Measurements from ENCODE around the gene PLCD3. TPM values are rescaled to one million over a fixed set of nuclear protein-coding genes. Genes with fewer than 3 reads are reported as not detected.
A peak's percentile ranks its signal among the peaks of the same experiment; 100 is the strongest.

Gene PLCD3
- polyA plus RNA-seq (53.3 to 86.4 TPM (median 75.7 TPM) in 3 replicates), polyA minus RNA-seq (77.9 to 252 TPM (median 124 TPM) in 3 replicates)
- 27.6 TPM for polyA plus RNA-seq (2011; ENCODE audit: low read depth)
- 44.0 and 93.3 TPM in 2 replicates for polyA plus RNA-seq (2011; cell fraction: cytosol; rRNA removed)
- 46.4 and 64.5 TPM in 2 replicates for polyA plus RNA-seq (2011; cell fraction: nucleus; rRNA removed)
- polyA plus RNA-seq (2012; ENCODE audit: low replicate concordance): 32.9 and 85.2 TPM in 2 replicates
- 136 TPM for polyA minus RNA-seq (2011; cell fraction: cytosol; rRNA and poly(A)+ RNA removed)
- 45.5 and 47.5 TPM in 2 replicates for polyA minus RNA-seq (2011; cell fraction: nucleus; rRNA and poly(A)+ RNA removed)

GRCh38 chr17:45132320-45132571, at the start of gene PLCD3:
Gene PLCD3, minus strand, starts transcription at chr17:45132515. Its CDS starts 105 bp downstream, at chr17:45132410.
- H3K27ac ChIP-seq (ENCODE audit: control insufficient read depth, insufficient read depth, low read length): peak within 1 kb of the TSS; percentile 72
- H3K9me1 ChIP-seq (ENCODE audit: control insufficient read depth, extremely low read depth, insufficient read depth, low read length): no peaks in the 10 kb centered on the region
- dilution Hi-C loops (cut with MboI; ENCODE audit: extremely low pct_ligation_motif_present, low sequenced_read_pairs): no loop called here
- H3K36me3 ChIP-seq (ENCODE audit: control insufficient read depth in 2 of 2, extremely low read depth in 1 of 2, insufficient read depth in 2 of 2, low read length in 2 of 2): no peaks in the 10 kb centered on the region
- no peaks in the 10 kb centered on the region for H3K27me3 ChIP-seq (ENCODE audit: control insufficient read depth, extremely low read depth, insufficient read depth, low read length)
- H3K4me2 ChIP-seq (ENCODE audit: control insufficient read depth, extremely low read depth, insufficient read depth, low read depth, low read length): peak within 1 kb of the TSS; percentile 94
- no peak for DNase-seq (ENCODE audit: low read depth, low spot score)
- peak within 1 kb of the TSS; percentile 81 for H3K9ac ChIP-seq (ENCODE audit: control insufficient read depth, extremely low read depth, insufficient read depth, low read length)
- FAIRE-seq: no peak
- H3K4me1 ChIP-seq (ENCODE audit: control insufficient read depth, extremely low read depth, insufficient read depth, low read length): peaks cover 43% of the 10 kb centered on the region
- peak within 1 kb of the TSS; percentile 87 for H2AFZ ChIP-seq (ENCODE audit: control insufficient read depth, low read length)
- no peaks in the 10 kb centered on the region for H4K20me1 ChIP-seq (ENCODE audit: control insufficient read depth, extremely low read depth, insufficient read depth, low read length)
- no peak for TF ChIP-seq CTCF (optimal IDR thresholded peaks at IDR 0.05 in 1 of 3, IDR thresholded peaks at IDR 0.05 in 1 of 3, conservative IDR thresholded peaks at IDR 0.05 in 1 of 3; ENCODE audit: extremely low read depth in 1 of 3, insufficient read depth in 2 of 3, low read length in 3 of 3)
- TF ChIP-seq EZH2 (IDR thresholded peaks at IDR 0.05; ENCODE audit: low read length): no peak
- H3K79me2 ChIP-seq (ENCODE audit: control insufficient read depth, insufficient read depth, low read length): peaks cover 33% of the 10 kb centered on the region
- no peaks in the 10 kb centered on the region for H3K9me3 ChIP-seq (ENCODE audit: control insufficient read depth, low read depth, low read length)
- peak within 1 kb of the TSS; percentile 79 to 91 (median 90) for H3K4me3 ChIP-seq (ENCODE audit: control insufficient read depth in 2 of 3, extremely low read depth in 1 of 3, insufficient read depth in 2 of 3, low read depth in 1 of 3, low read length in 3 of 3)

GRCh38 chr17:45177563-45177962, 45.2 kb upstream of the PLCD3 start:
- dilution Hi-C loops (cut with MboI; ENCODE audit: extremely low pct_ligation_motif_present, low sequenced_read_pairs): no loop called here
- Histone ChIP-seq H3K36me3 (ENCODE audit: control insufficient read depth in 2 of 2, extremely low read depth in 1 of 2, insufficient read depth in 2 of 2, low read length in 2 of 2) (no peaks in the 10 kb centered on the region), H3K9me3 (ENCODE audit: control insufficient read depth, low read depth, low read length) (no peaks in the 10 kb centered on the region)

More at GRCh38 chr17:45177563-45177962, 45.2 kb upstream of the PLCD3 start:
- Histone ChIP-seq H2AFZ (ENCODE audit: control insufficient read depth, low read length) (no peak overlapping the region), H3K9ac (ENCODE audit: control insufficient read depth, extremely low read depth, insufficient read depth, low read length) (no peak overlapping the region), H3K4me3 (ENCODE audit: control insufficient read depth in 2 of 3, extremely low read depth in 1 of 3, insufficient read depth in 2 of 3, low read depth in 1 of 3, low read length in 3 of 3) (no peak overlapping the region), H3K27ac (ENCODE audit: control insufficient read depth, insufficient read depth, low read length) (no peak overlapping the region), H3K4me2 (ENCODE audit: control insufficient read depth, extremely low read depth, insufficient read depth, low read depth, low read length) (no peak overlapping the region), H3K79me2 (ENCODE audit: control insufficient read depth, insufficient read depth, low read length) (no peaks in the 10 kb centered on the region), H3K9me1 (ENCODE audit: control insufficient read depth, extremely low read depth, insufficient read depth, low read length) (no peaks in the 10 kb centered on the region), H3K4me1 (ENCODE audit: control insufficient read depth, extremely low read depth, insufficient read depth, low read length) (peaks cover 26% of the 10 kb centered on the region), H3K27me3 (ENCODE audit: control insufficient read depth, extremely low read depth, insufficient read depth, low read length) (no peaks in the 10 kb centered on the region), H4K20me1 (ENCODE audit: control insufficient read depth, extremely low read depth, insufficient read depth, low read length) (no peaks in the 10 kb centered on the region)
- DNase-seq (ENCODE audit: low read depth, low spot score) (no peak), FAIRE-seq (no peak)
- TF ChIP-seq CTCF (optimal IDR thresholded peaks at IDR 0.05 in 1 of 3, IDR thresholded peaks at IDR 0.05 in 1 of 3, conservative IDR thresholded peaks at IDR 0.05 in 1 of 3; ENCODE audit: extremely low read depth in 1 of 3, insufficient read depth in 2 of 3, low read length in 3 of 3) (no peak), EZH2 (IDR thresholded peaks at IDR 0.05; ENCODE audit: low read length) (no peak)
